PC-9 (cell line): Measurements from ENCODE around the gene COL4A2. TPM values are rescaled to one million over a fixed set of nuclear protein-coding genes. Genes with fewer than 3 reads are reported as not detected.

Experiments used
- BruUV-seq: library from RNA; stranded (reverse); fragments of 400-500 nt; replicated peaks from 2 replicates; lab custom pipeline; 2021; lab: Mats Ljungman, UMichigan
- CTCF ChIA-PET: fragments of 300-600 bp; sonication (Branson Sonifier 250); formaldehyde crosslinking; loops from one replicate; lab custom pipeline; 2022; ENCODE audit warnings: antibody characterized with exemption; lab: Charles Lee
- POLR2A ChIA-PET: fragments of 300-600 bp; sonication (Branson Sonifier 250); formaldehyde crosslinking; loops from one replicate; lab custom pipeline; 2022; ENCODE audit warnings: antibody characterized with exemption; ENCODE audit not compliant: unreplicated experiment; lab: Charles Lee
- DNase-seq, 2 experiments: peaks; one replicate each; pipeline versions ENCODE4 v3.0.0 to v3.0.0-alpha.2; 2015 to 2022; ENCODE audit warnings: mixed read lengths in 1 of 2
- H2AFZ ChIP-seq: fragments of 200-600 bp; sonication (generic); 2 replicates; pipeline ENCODE4 v1.8.1; 2017; ENCODE audit warnings: antibody characterized with exemption
- H3F3A ChIP-seq: fragments of 200-600 bp; sonication (generic); 2 replicates; pipeline ENCODE4 v1.8.1; 2017; ENCODE audit warnings: antibody characterized with exemption, mild to moderate bottlenecking, low read depth; ENCODE audit not compliant: insufficient read depth
- H3K27ac ChIP-seq: fragments of 200-600 bp; sonication (generic); 2 replicates; pipeline ENCODE4 v1.6.1; 2016; ENCODE audit warnings: mixed run types
- H3K27me3 ChIP-seq: fragments of 200-600 bp; sonication (generic); 2 replicates; pipeline ENCODE4 v1.6.1; 2016; ENCODE audit warnings: low read depth, mixed run types; ENCODE audit not compliant: insufficient read depth
- H3K36me3 ChIP-seq: fragments of 200-600 bp; sonication (generic); 2 replicates; pipeline ENCODE4 v1.6.1; 2016; ENCODE audit warnings: low read depth, mixed run types
- H3K4me1 ChIP-seq: fragments of 200-600 bp; sonication (generic); replicated peaks from 2 replicates; pipeline ENCODE4 v1.6.1; 2016; ENCODE audit warnings: mixed run types; ENCODE audit not compliant: insufficient read depth
- H3K4me2 ChIP-seq: fragments of 200-600 bp; sonication (generic); 2 replicates; pipeline ENCODE4 v1.6.1; 2017; ENCODE audit warnings: mixed run types
- H3K4me3 ChIP-seq: fragments of 200-600 bp; sonication (generic); 2 replicates; pipeline ENCODE4 v1.6.1; 2016; ENCODE audit warnings: mixed run types
- H3K79me2 ChIP-seq: fragments of 200-600 bp; sonication (generic); 2 replicates; pipeline ENCODE4 v1.6.1; 2017; ENCODE audit warnings: low read depth, mixed run types
- H3K9me2 ChIP-seq: fragments of 200-600 bp; sonication (generic); 2 replicates; pipeline ENCODE4 v1.8.1; 2017; ENCODE audit warnings: mild to moderate bottlenecking; ENCODE audit not compliant: insufficient read depth
- H3K9me3 ChIP-seq: fragments of 200-600 bp; sonication (generic); 2 replicates; pipeline ENCODE4 v1.8.1; 2016; ENCODE audit warnings: low read depth; ENCODE audit not compliant: insufficient read depth
- H4K20me1 ChIP-seq: fragments of 200-600 bp; sonication (generic); 2 replicates; pipeline ENCODE4 v1.8.1; 2017; ENCODE audit not compliant: insufficient read depth
- CTCF ChIP-seq: fragments of 200-600 bp; sonication (generic); conservative IDR thresholded peaks from 2 replicates; pipeline ENCODE4 v1.6.1; 2017; ENCODE audit warnings: mixed run types, antibody characterized with exemption, mild to moderate bottlenecking, moderate library complexity
- EZH2 ChIP-seq: fragments of 200-600 bp; sonication (generic); IDR thresholded peaks from 2 replicates; pipeline ENCODE4 v1.8.0; 2017; ENCODE audit warnings: antibody characterized with exemption, low read depth
- intact Hi-C: fragments of 100-400 bp; cut with micrococcal nuclease; formaldehyde crosslinking; loops from one replicate; pipeline ENCODE4 v1.10.0; 2022; ENCODE audit not compliant: unreplicated experiment
- total RNA-seq: library from RNA; stranded (reverse); gene quantifications from 2 replicates; pipeline ENCODE4 v1.2.3, GENCODE V29; 2021

Gene COL4A2
- total RNA-seq, 1 experiment from 2014 or later: 1.2 TPM

GRCh38 chr13:110332750-110333149, 25.7 kb downstream of the COL4A2 start:
- BruUV-seq: no TSS peak
- Histone ChIP-seq H3K36me3 (no peaks in the 10 kb centered on the region), H3K27ac (no peak overlapping the region), H2AFZ (no peak overlapping the region), H3K4me1 (no peaks in the 10 kb centered on the region), H3K79me2 (no peaks in the 10 kb centered on the region), H4K20me1 (no peaks in the 10 kb centered on the region), H3K4me3 (no peak overlapping the region), H3K27me3 (no peaks in the 10 kb centered on the region), H3K9me3 (no peaks in the 10 kb centered on the region), H3K4me2 (no peak overlapping the region), H3K9me2 (no peaks in the 10 kb centered on the region), H3F3A (no peaks in the 10 kb centered on the region)
- CTCF ChIA-PET: no interaction called here
- TF ChIP-seq EZH2 (no peak), CTCF (no peak)
- POLR2A ChIA-PET: no interaction called here
- intact Hi-C loops: no loop called here
- no peak for DNase-seq

GRCh38 chr13:110333837-110334236, 26.8 kb downstream of the COL4A2 start:
- no peak overlapping the region for H3K4me2 ChIP-seq
- BruUV-seq: no TSS peak
- POLR2A ChIA-PET: interaction anchor here (1.0 kb wide), 1 partner anchor 11 kb away, joined by 3 read pairs; no protein-coding TSS in a partner anchor

DNA sequence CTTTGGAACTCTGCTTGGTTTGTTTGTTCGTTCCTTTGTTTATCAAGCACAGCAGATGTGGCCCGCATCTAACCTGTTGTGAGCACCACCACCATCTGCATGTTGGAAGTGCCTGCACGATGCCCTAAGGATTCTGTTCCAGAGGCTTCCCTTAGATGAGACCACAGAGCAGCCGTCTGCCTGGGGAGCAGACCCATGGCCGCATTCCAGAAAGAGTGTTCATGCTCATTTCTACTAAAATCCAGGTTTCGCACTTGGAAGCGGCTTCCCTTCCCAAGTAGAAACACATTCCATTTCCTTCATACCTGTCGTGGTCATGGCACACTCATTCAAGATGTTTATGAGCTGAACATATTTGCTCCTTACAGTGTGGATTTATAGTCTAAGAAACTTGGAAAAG, 27.2 kb downstream of the COL4A2 start:
- H3K4me2 ChIP-seq: no peak overlapping the region
- CTCF ChIA-PET: no interaction called here
- no peak for DNase-seq
- no peaks in the 10 kb centered on the region for H3K79me2 ChIP-seq
- no peaks in the 10 kb centered on the region for H3F3A ChIP-seq
- no peak for TF ChIP-seq EZH2
- TF ChIP-seq CTCF: no peak
- no peaks in the 10 kb centered on the region for H3K9me2 ChIP-seq
- H3K9me3 ChIP-seq: no peaks in the 10 kb centered on the region
- no peak overlapping the region for H3K27ac ChIP-seq
- POLR2A ChIA-PET: interaction anchor here (1.0 kb wide), 1 partner anchor 11 kb away, joined by 3 read pairs; no protein-coding TSS in a partner anchor
- no peaks in the 10 kb centered on the region for H4K20me1 ChIP-seq
- no peak overlapping the region for H2AFZ ChIP-seq
- intact Hi-C loops: no loop called here
- no peak overlapping the region for H3K4me3 ChIP-seq
- no TSS peak for BruUV-seq
- H3K4me1 ChIP-seq: no peaks in the 10 kb centered on the region
- H3K36me3 ChIP-seq: no peaks in the 10 kb centered on the region
- H3K27me3 ChIP-seq: no peaks in the 10 kb centered on the region

More at GRCh38 chr13:110333837-110334236, 26.8 kb downstream of the COL4A2 start:
- Histone ChIP-seq H2AFZ (no peak overlapping the region), H3K9me3 (no peaks in the 10 kb centered on the region), H4K20me1 (no peaks in the 10 kb centered on the region), H3K4me3 (no peak overlapping the region), H3K9me2 (no peaks in the 10 kb centered on the region), H3K36me3 (no peaks in the 10 kb centered on the region), H3K27me3 (no peaks in the 10 kb centered on the region), H3K27ac (no peak overlapping the region), H3K79me2 (no peaks in the 10 kb centered on the region), H3K4me1 (no peaks in the 10 kb centered on the region), H3F3A (no peaks in the 10 kb centered on the region)
- TF ChIP-seq CTCF (no peak), EZH2 (no peak)
- DNase-seq: no peak
- intact Hi-C loops: no loop called here
- CTCF ChIA-PET: no interaction called here
